ENCODE results near the gene ELANE.

DNA sequence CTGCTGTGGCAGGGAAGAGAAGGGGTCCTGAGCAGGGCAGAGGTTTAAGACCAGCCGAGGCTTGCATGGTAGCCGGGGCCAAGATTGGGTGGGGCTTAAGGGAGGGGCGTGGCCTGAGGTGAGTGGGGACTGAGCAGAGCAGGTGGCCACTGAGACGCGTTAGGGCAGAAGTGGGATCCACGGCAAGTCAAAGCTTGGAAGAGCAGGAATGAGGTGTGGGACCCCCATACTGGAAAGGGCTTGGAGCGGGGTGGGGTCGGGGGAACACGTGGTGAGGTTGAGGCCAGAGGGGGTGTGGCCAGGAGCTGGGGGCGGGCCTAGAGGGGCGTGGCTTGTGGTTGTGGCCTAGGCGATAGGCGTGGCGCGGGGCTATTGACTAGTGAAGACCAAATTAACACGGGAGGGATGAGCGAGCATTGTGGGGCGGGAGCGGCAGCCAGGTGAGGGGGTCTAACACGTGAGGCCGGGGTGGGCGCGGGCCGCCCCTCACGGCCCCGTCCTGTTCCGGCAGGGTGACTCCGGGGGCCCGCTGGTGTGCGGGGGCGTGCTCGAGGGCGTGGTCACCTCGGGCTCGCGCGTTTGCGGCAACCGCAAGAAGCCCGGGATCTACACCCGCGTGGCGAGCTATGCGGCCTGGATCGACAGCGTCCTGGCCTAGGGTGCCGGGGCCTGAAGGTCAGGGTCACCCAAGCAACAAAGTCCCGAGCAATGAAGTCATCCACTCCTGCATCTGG, 10.6 kb downstream of the ELANE start:
- TF ChIP-seq, protein P1, sequence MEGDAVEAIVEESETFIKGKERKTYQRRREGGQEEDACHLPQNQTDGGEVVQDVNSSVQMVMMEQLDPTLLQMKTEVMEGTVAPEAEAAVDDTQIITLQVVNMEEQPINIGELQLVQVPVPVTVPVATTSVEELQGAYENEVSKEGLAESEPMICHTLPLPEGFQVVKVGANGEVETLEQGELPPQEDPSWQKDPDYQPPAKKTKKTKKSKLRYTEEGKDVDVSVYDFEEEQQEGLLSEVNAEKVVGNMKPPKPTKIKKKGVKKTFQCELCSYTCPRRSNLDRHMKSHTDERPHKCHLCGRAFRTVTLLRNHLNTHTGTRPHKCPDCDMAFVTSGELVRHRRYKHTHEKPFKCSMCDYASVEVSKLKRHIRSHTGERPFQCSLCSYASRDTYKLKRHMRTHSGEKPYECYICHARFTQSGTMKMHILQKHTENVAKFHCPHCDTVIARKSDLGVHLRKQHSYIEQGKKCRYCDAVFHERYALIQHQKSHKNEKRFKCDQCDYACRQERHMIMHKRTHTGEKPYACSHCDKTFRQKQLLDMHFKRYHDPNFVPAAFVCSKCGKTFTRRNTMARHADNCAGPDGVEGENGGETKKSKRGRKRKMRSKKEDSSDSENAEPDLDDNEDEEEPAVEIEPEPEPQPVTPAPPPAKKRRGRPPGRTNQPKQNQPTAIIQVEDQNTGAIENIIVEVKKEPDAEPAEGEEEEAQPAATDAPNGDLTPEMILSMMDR (IDR thresholded peaks at IDR 0.05; ENCODE audit: low read depth, low read length), result no peak
- no peak for TF ChIP-seq POLR2A (IDR thresholded peaks at IDR 0.05; ENCODE audit: extremely low read depth, insufficient read length)
- TF ChIP-seq, protein P2, sequence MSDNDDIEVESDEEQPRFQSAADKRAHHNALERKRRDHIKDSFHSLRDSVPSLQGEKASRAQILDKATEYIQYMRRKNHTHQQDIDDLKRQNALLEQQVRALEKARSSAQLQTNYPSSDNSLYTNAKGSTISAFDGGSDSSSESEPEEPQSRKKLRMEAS (IDR thresholded peaks at IDR 0.05; ENCODE audit: low read depth, low read length), result no peak

Measured in NB4 (cell line).